ENCODE measurements around the gene HNRNPUL1.

DNA sequence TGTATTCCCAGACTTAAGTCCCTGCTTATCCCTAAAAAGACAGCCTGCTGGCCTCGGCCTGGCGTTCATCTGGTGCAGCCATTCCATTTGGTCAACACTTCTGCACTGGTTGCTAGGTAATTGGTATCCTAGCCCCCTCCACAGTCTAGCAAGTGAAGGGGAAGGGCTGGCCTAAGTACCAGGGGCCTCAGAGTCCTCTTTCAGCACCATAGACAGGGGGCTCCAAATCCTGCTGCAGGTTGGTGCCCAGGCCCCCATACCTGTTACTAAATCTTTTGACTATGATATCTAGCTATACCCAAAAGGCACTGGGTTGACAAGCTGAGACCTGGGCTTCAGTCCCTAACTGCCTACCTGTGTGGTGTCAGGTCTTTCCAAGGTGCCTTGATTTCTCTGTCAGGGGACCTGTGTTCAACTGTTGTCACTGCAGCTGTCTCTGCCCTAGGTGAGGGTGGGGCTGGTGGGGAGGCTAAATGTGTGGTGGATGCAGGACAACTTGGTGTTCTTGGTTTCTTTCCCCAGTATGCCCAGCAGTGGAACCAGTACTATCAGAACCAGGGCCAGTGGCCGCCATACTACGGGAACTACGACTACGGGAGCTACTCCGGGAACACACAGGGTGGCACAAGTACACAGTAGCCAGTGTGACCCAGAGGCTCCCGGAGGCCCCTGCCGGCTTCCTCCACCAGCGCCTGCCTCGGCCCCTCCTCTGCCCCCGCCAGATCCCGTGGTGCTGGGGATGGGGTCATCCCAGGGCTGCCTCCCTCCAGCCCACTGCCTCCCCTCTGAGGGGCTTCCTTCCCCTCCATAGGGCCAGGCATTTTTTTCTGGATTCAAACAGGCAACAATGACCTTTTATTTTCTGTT is 42.0 kb downstream of the HNRNPUL1 start:
- no peak for TF ChIP-seq POLR2AphosphoS5 (IDR thresholded peaks at IDR 0.05; ENCODE audit: borderline replicate concordance, low read depth, low read length)
- TF ChIP-seq EZH2 (IDR thresholded peaks at IDR 0.05), result no peak
- no peak for TF ChIP-seq FOXP2 (optimal IDR thresholded peaks at IDR 0.05; ENCODE audit: control extremely low read depth, extremely low read length, insufficient read depth)
